ENCODE results near the gene MPC1. TPM values are rescaled to one million over a fixed set of nuclear protein-coding genes. Genes with fewer than 3 reads are reported as not detected.
"Not testable (repeated sequence)": the region's sequence is repeated elsewhere in the genome, so short reads cannot be mapped to it uniquely, and the experiment has no call there.

MPC1 gene
- total RNA-seq, 1 donor: 18.4 TPM

DNA sequence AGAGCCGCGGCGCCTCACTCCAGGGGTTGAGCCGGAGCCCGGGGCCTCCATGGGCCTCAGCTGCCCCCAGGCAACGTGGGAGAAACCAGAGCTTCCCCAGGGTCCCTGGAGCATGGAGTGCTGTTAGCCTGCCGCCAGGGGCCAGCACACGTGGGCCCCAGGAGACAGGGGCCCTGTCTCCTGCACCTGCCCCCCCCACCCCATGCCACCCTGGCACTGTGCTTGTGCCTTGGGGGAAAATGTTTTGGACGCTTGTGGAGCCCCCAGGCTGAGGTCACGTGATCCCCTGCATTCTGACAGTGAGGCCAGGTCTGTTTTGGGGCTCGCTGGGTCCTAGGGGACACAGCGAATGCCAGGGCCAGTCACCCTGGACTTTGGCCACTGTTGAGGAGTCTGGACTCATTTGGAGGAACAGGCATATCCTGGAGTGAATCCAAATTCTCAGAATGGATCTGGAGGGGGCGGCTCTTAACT, 30.2 kb upstream of the MPC1 start:
- Histone ChIP-seq H3K9me3 (ENCODE audit: low read depth, low read length) (no peaks in the 10 kb centered on the region), H3K4me3 (ENCODE audit: low read length) (no peak overlapping the region), H3K27me3 (ENCODE audit: insufficient read depth, low read length) (no peaks in the 10 kb centered on the region), H3K4me1 (ENCODE audit: insufficient read depth, low read length) (peaks cover 46% of the 10 kb centered on the region)

DNA sequence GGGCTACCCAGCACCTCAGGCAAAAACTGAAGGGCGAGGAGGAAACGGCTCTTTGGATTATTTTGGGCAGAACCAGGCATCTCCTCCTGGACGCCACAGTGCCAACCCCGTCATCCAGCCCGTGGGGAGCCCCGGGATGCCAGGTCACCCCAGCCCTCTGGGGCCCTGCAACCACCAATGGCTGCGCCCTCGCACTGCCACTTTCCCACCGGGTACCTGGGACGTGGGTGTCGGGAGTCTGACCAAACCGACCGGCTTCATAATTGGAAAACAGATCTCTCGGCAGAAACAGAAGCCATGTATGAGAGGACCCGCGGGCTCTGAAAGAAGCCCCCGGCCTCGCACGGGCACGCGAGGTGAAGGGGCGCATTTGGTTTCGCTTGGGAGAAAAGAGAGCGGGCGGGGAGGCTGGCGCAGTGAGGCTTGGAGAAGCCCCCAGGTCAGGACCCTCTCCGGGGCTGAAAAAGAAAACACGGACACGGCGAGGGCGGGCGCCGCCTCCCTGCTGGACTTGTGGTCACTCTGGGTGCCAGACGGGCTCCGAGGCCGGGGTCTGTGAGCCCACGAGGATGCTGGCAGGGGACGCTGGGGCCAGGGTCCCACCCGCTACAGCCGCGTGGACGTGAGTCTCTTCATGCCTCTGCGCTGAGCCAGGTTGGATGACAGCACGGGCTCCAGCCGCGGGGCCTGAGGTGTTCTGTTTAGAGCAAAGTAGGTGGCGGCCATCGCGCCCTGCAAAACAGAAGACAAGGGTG, 29.6 kb upstream of the MPC1 start:
- no peaks in the 10 kb centered on the region for H3K27me3 ChIP-seq (ENCODE audit: insufficient read depth, low read length)
- H3K4me1 ChIP-seq (ENCODE audit: insufficient read depth, low read length): peaks cover 41% of the 10 kb centered on the region
- no peaks in the 10 kb centered on the region for H3K9me3 ChIP-seq (ENCODE audit: low read depth, low read length)
- no peak overlapping the region for H3K4me3 ChIP-seq (ENCODE audit: low read length)

DNA sequence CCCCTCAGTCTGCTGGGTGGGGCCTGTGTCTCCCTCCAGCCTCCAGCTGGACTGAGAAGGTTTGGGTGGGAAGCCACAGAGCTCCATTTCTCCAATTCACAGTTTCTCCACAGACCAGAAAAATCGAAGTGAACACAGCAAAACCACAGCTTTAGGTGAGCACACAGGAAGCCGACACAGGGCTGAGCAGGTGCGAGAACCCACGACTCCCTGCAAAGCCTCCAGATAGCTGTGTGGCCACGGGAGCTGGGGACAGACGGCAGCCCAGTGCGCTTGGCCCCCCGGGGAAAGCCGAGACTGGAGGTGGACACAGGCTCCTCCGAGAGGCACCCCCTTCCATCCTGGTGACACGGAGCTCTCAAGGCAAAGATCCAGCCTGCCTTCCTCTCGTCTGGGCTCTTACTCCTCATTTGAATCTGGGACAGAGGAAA, 29.0 kb upstream of the MPC1 start:
- Histone ChIP-seq H3K4me3 (ENCODE audit: low read length) (no peak overlapping the region), H3K9me3 (ENCODE audit: low read depth, low read length) (no peaks in the 10 kb centered on the region), H3K4me1 (ENCODE audit: insufficient read depth, low read length) (peaks cover 38% of the 10 kb centered on the region), H3K27me3 (ENCODE audit: insufficient read depth, low read length) (no peaks in the 10 kb centered on the region)

DNA sequence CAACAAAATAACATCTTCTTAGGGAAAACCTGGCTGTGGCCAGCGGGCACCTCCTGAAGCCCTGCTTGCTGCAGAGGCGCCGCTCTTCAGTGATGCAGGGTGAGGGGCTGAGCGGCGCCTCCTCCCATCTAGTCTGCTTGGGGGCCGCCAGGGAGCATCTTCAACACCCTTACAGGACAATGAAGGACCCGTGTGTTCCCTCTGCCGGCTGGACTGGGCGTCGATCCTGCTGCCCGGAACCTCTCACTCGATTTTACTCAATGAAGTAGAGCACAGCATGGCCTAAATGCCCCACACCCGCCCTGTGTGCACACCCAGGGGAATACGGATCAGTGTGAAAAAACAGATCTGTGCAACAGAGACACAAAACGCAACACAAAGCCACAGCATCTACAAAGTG, 28.5 kb upstream of the MPC1 start:
- H3K9me3 ChIP-seq (ENCODE audit: low read depth, low read length): no peaks in the 10 kb centered on the region
- no peaks in the 10 kb centered on the region for H3K27me3 ChIP-seq (ENCODE audit: insufficient read depth, low read length)
- peaks cover 34% of the 10 kb centered on the region for H3K4me1 ChIP-seq (ENCODE audit: insufficient read depth, low read length)
- no peak overlapping the region for H3K4me3 ChIP-seq (ENCODE audit: low read length)

DNA sequence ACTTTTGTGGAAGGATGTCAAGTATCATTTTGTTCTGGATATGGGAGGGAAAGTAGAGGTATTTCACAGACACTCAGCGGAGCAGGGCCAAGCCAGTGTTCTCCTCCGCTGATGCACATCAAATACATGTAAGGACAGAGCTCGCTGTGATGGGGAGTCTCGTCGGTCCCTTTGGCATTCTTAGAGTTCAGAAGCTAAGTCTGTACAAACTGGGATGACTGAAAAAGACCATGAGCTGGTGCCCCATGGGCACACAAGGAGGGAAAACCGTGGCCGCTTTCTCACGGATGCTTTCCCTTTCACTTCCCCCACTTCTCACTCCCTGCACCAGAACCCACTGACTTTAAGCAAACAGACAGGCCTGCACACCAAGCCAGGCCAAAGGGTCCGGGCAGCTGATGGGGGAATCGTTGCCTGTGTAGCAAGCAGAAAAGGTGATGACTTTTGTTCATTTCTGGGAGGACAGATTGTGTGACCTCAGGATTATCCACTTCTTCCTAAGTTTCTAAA, 27.7 kb upstream of the MPC1 start:
- Histone ChIP-seq H3K4me1 (ENCODE audit: insufficient read depth, low read length) (peaks cover 26% of the 10 kb centered on the region), H3K9me3 (ENCODE audit: low read depth, low read length) (no peaks in the 10 kb centered on the region), H3K27me3 (ENCODE audit: insufficient read depth, low read length) (no peaks in the 10 kb centered on the region), H3K4me3 (ENCODE audit: low read length) (no peak overlapping the region)

DNA sequence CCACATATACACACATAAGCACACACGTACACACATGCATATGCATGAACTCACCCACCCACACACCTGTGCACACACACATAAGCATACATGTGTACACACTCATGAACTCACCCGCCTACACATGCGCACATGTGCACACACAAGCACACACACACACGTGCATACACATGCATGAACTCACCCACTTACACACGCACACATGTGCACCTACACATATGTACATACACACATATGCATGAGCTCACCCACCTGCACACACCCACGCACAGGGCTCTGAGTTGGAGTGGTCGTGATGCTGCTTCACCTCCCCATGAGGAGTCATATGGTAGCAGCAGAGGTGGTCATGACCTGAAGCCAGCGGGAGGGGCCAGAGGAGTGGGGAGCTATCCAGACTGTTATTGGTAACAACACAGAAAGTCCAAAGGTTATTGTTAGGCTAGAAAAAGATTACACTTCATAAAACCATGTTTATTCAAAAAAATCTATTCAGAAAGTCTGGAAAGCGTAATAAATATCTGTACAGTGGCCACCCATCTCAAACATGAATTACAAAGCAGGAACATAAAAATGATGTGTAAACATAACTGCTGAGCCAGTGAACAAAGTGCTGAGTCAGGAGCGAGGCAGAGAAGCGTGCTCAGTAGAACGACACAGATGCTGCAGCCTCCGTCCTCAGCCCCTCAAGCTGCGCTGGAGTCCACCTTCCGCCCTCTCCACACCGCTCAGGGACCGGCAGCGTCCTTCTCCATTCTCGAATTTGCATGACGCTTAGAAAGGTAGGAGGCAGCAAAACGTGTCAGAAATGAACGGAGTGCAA, 26.4 kb upstream of the MPC1 start:
- H3K4me1 ChIP-seq (ENCODE audit: insufficient read depth, low read length): peaks cover 23% of the 10 kb centered on the region
- no peaks in the 10 kb centered on the region for H3K27me3 ChIP-seq (ENCODE audit: insufficient read depth, low read length)
- H3K4me3 ChIP-seq (ENCODE audit: low read length): no peak overlapping the region

DNA sequence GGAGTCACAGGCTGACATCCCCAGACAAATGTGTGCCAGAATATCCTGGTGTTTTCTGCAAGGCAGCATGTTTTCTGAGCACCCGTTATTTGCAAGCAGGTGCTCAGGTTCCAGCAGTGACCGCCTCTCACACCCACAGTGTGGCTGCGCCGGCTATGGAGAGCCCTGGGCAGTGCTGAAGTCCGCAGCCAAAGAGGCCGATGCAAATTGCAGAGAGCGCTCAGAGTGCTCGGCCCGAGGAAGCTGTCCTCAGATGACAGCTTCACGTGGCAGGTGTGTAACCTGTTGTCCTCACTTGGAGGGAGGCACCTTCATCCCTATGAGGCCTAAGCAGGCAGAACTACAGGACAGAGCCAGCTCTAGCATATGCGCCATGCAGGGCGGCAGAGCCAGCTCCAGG, 23.5 kb upstream of the MPC1 start:
- no peak overlapping the region for H3K4me3 ChIP-seq (ENCODE audit: low read length)
- H3K27me3 ChIP-seq (ENCODE audit: insufficient read depth, low read length): no peaks in the 10 kb centered on the region
- H3K9me3 ChIP-seq (ENCODE audit: low read depth, low read length): no peaks in the 10 kb centered on the region
- peaks cover 7% of the 10 kb centered on the region for H3K4me1 ChIP-seq (ENCODE audit: insufficient read depth, low read length)

More for the DNA sequence above, 26.4 kb upstream of the MPC1 start:
- H3K9me3 ChIP-seq (ENCODE audit: low read depth, low read length): no peaks in the 10 kb centered on the region

DNA sequence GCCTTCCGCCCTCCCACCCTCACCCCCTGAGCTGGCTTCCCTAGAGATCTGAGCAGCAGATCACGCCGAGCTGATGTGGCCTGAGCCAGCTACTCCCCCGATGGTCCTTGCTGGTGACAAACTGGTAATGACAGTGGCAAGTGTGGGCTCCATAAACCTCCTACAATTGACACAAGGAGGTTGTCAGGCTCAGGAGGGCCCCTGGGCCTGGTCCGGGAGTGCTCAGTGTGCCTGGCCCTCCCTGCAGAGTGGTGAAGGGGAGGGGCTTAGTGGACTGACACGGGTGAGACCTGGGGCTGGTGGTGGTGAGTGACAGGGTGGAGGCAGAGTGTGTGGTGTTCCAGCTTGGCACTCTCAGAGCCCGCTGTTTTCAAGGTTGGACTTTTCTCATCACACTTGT, 22.6 kb upstream of the MPC1 start:
- Histone ChIP-seq H3K4me1 (ENCODE audit: insufficient read depth, low read length) (peaks cover 2% of the 10 kb centered on the region), H3K4me3 (ENCODE audit: low read length) (no peak overlapping the region), H3K9me3 (ENCODE audit: low read depth, low read length) (no peaks in the 10 kb centered on the region), H3K27me3 (ENCODE audit: insufficient read depth, low read length) (no peaks in the 10 kb centered on the region)

DNA sequence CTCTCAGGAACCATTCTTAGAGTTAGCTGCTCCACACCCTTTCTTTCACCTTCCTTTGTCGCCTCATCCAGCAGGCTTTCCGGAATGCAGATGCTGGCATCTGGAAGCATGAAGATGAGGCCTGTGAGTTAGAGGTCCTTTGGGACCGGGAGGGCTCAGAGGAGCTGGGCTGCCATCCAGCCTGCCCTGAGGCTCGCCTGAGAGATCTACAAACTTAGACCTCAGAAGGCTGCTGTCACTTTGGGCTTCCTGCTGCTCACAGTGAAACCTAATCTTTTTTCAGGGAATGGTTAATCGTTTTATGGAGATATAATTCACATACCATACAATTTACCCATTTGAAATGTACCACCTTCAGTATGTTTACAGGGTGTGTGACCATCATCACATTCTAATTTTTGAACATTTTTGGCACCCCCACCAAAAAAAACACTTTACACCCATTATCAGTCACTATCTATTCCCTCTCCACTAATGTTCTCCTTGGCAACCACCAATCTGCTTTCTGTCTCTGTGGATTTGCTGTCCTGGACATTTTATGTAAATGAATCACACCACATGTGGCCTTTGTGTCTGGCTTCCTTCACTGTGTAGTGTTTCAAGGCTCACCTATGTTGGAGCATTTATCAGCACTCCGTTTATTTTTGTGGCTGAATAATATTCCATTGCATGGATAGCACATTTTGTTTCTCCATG, 20.0 kb upstream of the MPC1 start:
- Histone ChIP-seq H3K4me3 (ENCODE audit: low read length) (no peak overlapping the region), H3K27me3 (ENCODE audit: insufficient read depth, low read length) (no peaks in the 10 kb centered on the region), H3K9me3 (ENCODE audit: low read depth, low read length) (no peaks in the 10 kb centered on the region), H3K4me1 (ENCODE audit: insufficient read depth, low read length) (no peaks in the 10 kb centered on the region)

DNA sequence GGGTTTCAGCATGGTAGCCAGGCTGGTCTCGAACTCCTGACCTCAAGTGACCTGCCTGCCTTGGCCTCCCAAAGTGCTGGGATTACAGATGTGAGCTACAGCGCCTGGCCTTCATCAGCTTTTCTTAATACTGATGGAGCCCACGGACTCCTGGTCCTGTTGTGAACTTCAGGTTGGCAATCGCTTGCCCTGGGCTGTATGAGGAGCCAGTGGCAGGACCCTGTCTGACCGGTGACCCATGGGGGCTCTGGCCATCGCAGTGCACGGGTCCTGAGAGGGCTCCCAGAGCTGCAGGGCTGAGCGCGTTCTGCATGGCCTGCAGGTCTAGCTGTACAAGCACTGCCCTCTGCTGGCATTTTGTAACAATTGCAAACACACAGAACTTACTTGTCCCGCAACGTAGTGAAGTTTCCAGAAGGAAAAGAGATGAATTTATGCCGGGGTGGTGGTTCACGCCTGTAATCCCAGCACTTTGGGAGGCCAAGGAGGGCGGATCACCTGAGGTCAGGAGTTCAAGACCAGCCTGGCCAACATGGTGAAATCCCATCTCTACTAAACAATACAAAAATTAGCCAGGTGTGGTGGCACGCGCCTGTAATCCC, 18.0 kb upstream of the MPC1 start:
- H3K27me3 ChIP-seq (ENCODE audit: insufficient read depth, low read length); H3K4me1 ChIP-seq (ENCODE audit: insufficient read depth, low read length); H3K9me3 ChIP-seq (ENCODE audit: low read depth, low read length); H3K4me3 ChIP-seq (ENCODE audit: low read length): not testable (repeated sequence)

DNA sequence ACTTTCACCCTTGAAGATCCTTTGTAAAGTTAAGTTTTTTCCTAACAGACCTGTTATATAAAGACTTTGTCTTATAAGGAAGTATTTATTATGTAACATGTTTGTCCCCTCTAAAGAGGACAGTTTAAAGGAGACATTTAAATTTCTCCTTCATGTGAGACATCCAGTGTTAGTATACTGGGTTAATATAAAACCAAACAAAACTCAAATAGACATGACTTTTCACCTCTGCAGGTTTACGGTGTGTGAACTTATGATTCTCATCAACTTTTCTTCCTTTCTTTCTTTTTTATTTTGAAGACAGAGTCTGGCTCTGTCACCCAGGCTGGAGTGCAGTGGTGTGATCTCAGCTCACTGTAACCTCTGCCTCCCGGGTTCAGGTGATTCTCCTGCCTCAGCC, 17.4 kb upstream of the MPC1 start:
- Histone ChIP-seq H3K9me3 (ENCODE audit: low read depth, low read length) (no peaks in the 10 kb centered on the region), H3K4me3 (ENCODE audit: low read length) (no peak overlapping the region), H3K4me1 (ENCODE audit: insufficient read depth, low read length) (no peaks in the 10 kb centered on the region), H3K27me3 (ENCODE audit: insufficient read depth, low read length) (no peaks in the 10 kb centered on the region)

DNA sequence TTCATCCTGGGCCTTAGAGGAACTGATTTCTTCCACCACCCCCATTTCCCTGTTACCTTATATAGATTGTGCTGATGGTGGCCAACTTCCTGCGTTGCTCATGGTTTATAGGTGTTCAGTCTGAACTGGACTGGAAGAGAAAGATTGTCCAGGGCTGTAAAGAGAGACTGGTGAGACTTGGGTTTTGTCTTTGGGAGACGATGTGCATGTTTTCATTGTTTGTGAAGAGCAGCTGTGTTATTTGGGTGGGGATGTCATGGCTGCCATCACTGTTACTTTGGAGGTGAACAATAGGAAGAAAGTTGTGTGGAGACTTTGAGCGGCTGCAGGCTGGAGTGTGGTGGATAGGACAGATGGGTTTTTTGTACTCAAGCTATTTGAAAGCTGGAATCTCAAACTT, 15.6 kb upstream of the MPC1 start:
- H3K4me3 ChIP-seq (ENCODE audit: low read length): no peak overlapping the region
- H3K27me3 ChIP-seq (ENCODE audit: insufficient read depth, low read length): no peaks in the 10 kb centered on the region
- no peaks in the 10 kb centered on the region for H3K4me1 ChIP-seq (ENCODE audit: insufficient read depth, low read length)
- H3K9me3 ChIP-seq (ENCODE audit: low read depth, low read length): no peaks in the 10 kb centered on the region

DNA sequence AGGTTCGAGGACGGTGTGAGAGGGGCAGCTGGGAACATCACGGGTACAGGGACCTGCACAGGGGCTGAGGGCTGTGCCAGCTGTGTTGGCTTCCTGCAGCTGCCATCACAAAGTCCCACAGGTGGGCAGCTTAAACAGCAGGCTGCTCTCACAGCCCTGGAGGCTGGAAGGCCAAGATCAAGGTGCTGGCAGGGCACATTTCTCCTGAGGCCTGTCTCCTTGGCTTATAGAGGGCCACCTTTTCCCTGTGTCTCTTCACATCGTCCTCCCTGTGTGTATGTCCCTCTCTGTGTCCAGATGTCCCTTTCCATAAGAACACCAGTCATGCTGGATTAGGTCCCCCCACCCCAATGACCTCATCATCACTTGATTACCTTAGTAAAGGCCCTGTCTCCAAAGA, 15.1 kb upstream of the MPC1 start:
- no peak overlapping the region for H3K4me3 ChIP-seq (ENCODE audit: low read length)
- no peaks in the 10 kb centered on the region for H3K4me1 ChIP-seq (ENCODE audit: insufficient read depth, low read length)
- no peaks in the 10 kb centered on the region for H3K9me3 ChIP-seq (ENCODE audit: low read depth, low read length)
- no peaks in the 10 kb centered on the region for H3K27me3 ChIP-seq (ENCODE audit: insufficient read depth, low read length)

DNA sequence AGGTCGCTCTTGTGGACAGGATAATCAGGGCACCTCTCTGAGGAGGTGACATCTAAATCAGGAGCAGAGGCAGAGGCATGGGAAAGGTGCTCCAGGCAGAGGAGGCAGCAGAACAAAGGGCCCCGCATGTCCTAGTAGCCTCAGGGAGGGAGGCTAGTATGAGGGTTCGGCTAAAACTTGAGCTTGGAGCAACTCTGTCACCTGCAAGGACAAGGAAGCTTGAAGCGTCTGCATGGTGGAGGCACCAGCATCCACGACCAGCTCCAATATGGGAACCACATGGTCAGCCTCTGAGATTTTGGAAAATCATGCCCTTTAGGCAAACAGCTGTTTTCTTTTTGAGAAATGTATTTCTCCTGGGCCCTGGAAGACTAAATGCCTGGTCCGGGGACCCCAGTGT, 13.0 kb upstream of the MPC1 start:
- no peaks in the 10 kb centered on the region for H3K27me3 ChIP-seq (ENCODE audit: insufficient read depth, low read length)
- H3K4me3 ChIP-seq (ENCODE audit: low read length): no peak overlapping the region
- no peaks in the 10 kb centered on the region for H3K9me3 ChIP-seq (ENCODE audit: low read depth, low read length)
- H3K4me1 ChIP-seq (ENCODE audit: insufficient read depth, low read length): no peaks in the 10 kb centered on the region

DNA sequence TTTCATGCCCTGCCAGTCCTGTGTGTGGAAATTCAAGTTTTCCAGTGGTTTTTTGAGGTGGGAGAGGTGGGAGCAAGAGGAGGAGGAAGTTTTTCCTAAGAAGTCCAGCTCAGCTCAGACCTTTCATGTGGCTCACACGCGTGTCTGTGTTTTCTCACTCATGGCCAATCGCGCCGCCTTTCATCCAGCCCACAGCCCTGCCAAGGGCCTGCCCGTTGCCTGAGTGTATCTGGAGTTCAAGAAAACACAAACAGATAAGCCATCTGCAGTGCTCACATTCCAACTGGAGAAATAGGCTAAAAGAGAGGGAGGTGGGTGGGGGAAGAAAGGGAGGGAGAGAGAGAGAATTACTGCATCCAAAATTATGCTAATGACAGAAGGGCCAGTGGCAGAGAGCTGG, 12.6 kb upstream of the MPC1 start:
- Histone ChIP-seq H3K4me3 (ENCODE audit: low read length) (no peak overlapping the region), H3K27me3 (ENCODE audit: insufficient read depth, low read length) (no peaks in the 10 kb centered on the region), H3K9me3 (ENCODE audit: low read depth, low read length) (no peaks in the 10 kb centered on the region), H3K4me1 (ENCODE audit: insufficient read depth, low read length) (no peaks in the 10 kb centered on the region)

Data from mononuclear cell (primary cell).